C4-2B (cell line): ENCODE results near the gene KLF3.
A peak's percentile ranks its signal among the peaks of the same experiment; 100 is the strongest.

ENCODE experiments used
- H3K27ac ChIP-seq: fragments of 450-650 bp; 2 replicates; pipeline ENCODE4 v1.5.1; 2017
- ZFX ChIP-seq: fragments of 450-650 bp; IDR thresholded peaks from 2 replicates; pipeline ENCODE4 v1.6.1; 2017
- TF ChIP-seq, protein P1 (sequence below): fragments of 450-650 bp; conservative IDR thresholded peaks from 2 replicates; pipeline ENCODE4 v1.5.1; 2017; ENCODE audit warnings: mild to moderate bottlenecking

The KLF3 gene

DNA sequence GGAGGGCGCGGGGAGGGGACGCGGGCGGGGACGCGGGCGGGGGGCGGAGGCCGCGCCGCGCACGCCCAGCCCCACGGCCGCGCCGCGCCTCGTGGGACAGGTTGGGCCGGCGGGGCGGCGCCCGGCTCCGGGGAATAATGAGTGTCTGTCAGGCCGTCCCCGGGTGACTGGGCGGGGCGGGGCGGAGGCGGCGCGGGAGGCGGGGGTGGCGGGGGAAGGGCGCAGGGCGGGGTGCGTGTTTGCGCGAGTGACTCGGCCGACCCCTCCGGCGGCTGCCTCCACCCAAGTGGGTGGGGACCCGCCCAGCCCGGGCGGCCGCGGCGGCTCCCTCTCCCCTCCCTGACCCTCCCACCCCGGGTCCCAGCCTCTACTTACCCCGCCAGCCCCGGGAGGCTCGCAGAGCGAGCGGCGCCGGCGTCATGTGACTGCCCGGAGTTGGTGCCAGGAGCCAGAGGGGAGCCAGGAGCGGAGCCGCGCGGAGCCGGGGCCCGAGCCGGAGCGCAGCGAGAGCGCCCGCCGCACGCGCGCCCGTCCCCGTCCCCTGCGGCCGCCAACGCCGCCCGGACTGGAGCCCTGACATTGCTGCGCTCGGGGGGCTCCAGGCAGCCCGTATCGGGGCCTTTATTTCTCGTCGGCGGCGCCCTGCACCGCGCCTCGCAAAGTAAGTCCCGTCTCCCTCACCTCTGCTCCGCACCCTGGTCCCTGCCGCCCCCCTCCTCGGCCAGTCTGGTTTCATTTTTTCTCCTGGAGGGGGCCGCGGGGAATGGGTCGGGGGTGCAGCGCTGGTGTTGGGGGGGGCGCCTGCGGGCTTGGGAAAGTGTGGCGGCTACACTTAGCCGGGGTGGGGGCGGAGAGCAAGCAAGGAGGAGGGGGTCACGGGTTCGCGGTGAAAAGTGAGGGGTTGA, at the start of gene KLF3:
Gene KLF3, plus strand, starts transcription at position 399 of the 905 bp plus-strand sequence. CDS start 16,427 bp downstream, outside the sequence.
- peak within 1 kb of the TSS; percentile 99 for H3K27ac ChIP-seq
- TF ChIP-seq, protein P1, sequence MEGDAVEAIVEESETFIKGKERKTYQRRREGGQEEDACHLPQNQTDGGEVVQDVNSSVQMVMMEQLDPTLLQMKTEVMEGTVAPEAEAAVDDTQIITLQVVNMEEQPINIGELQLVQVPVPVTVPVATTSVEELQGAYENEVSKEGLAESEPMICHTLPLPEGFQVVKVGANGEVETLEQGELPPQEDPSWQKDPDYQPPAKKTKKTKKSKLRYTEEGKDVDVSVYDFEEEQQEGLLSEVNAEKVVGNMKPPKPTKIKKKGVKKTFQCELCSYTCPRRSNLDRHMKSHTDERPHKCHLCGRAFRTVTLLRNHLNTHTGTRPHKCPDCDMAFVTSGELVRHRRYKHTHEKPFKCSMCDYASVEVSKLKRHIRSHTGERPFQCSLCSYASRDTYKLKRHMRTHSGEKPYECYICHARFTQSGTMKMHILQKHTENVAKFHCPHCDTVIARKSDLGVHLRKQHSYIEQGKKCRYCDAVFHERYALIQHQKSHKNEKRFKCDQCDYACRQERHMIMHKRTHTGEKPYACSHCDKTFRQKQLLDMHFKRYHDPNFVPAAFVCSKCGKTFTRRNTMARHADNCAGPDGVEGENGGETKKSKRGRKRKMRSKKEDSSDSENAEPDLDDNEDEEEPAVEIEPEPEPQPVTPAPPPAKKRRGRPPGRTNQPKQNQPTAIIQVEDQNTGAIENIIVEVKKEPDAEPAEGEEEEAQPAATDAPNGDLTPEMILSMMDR = no peak
- TF ChIP-seq ZFX = no peak

GRCh38 chr4:38614231-38614630, 49.8 kb upstream of the KLF3 start:
- H3K27ac ChIP-seq = peak overlapping the region; percentile 69
- TF ChIP-seq, protein P1 = no peak
- no peak for TF ChIP-seq ZFX

- no peak overlapping the region for H3K27ac ChIP-seq
- TF ChIP-seq, protein P1 = no peak
- TF ChIP-seq ZFX = no peak
Observed at GRCh38 chr4:38615847-38616246, 48.2 kb upstream of the KLF3 start.

- no peak for TF ChIP-seq ZFX
- TF ChIP-seq, protein P1 = no peak
Observed at GRCh38 chr4:38618505-38618904, 45.5 kb upstream of the KLF3 start.

DNA sequence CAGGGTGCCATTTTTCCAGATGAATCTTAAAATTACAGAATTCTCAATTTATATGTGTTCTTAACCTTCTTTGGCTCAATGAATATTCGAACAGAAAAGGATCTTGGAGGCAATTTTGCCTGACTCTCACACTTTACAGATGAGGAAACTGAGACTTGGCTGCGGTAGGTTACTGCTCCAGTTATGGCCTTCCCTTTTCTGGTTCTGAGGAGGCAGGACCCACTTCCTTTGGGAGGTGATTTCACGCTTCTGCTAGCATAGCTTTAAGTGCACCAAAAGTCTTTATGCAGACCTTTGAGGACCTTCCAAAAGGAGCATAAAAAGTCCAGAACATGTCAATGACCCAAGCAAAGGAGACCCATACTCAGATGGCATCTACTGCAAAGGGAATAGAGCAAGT, 44.7 kb upstream of the KLF3 start:
- H3K27ac ChIP-seq = no peak overlapping the region; the same call in 1 of the 2 replicates
- TF ChIP-seq, protein P1 = no peak
- TF ChIP-seq ZFX = no peak

More at GRCh38 chr4:38618505-38618904, 45.5 kb upstream of the KLF3 start:
- no peak overlapping the region for H3K27ac ChIP-seq

GRCh38 chr4:38620065-38620464, 43.9 kb upstream of the KLF3 start:
- H3K27ac ChIP-seq = no peak overlapping the region; the same call in 1 of the 2 replicates
- TF ChIP-seq ZFX = no peak
- TF ChIP-seq, protein P1 = no peak

DNA sequence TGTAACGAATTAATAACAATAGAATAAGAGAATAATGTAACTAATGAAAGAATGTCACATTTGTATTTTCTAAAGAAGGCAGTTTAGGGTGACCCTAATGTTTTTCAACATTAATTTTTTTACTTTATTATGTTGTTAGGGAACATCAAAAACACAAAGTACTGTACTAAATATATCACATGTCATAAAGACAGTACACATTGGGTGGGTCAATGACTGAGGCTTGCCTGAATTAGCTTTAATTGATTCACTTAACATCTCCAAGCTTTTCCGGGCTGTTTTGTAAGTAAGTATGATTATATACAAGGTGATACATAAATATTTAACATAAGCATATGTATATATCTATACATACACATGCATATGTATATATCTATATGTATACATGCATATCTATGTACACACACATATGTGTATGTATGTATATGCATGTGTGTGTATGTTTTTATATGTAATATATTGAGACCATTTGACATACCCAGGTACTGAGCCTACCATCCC, 43.4 kb upstream of the KLF3 start:
- no peak overlapping the region for H3K27ac ChIP-seq
- no peak for TF ChIP-seq ZFX
